Mononuclear cell (primary cell): ENCODE measurements around the gene ERO1A. TPM values are rescaled to one million over a fixed set of nuclear protein-coding genes. Genes with fewer than 3 reads are reported as not detected.

Experiments
- H3K27me3 ChIP-seq: 2 replicates; pipeline ENCODE4 v1.6.0; 2011; ENCODE audit warnings: low read length, control low read depth; ENCODE audit not compliant: insufficient read depth
- H3K4me1 ChIP-seq: 2 replicates; pipeline ENCODE4 v1.5.1; 2011; ENCODE audit warnings: mild to moderate bottlenecking, low read length, control low read depth; ENCODE audit not compliant: insufficient read depth
- H3K4me3 ChIP-seq: 2 replicates; pipeline ENCODE4 v1.5.1; 2011; ENCODE audit warnings: mild to moderate bottlenecking, low read length, moderate library complexity
- H3K9me3 ChIP-seq: 2 replicates; pipeline ENCODE4 v1.5.1; 2011; ENCODE audit warnings: low read depth, mild to moderate bottlenecking, control low read depth, low read length
- total RNA-seq: library from RNA; depleted of rRNA; stranded (reverse); fragments of >200 nt; gene quantifications from one replicate; pipeline ENCODE4 v1.2.3, GENCODE V29; 2012

Gene ERO1A
- total RNA-seq, 1 donor, result 71.6 TPM

GRCh38 chr14:52706724-52707706 lies 11.7 kb upstream of the ERO1A start, which contains the start of gene PSMC6:
Gene PSMC6, plus strand, starts transcription at chr14:52707200. Its CDS starts 20 bp downstream, at chr14:52707220.
- peaks cover 23% of the 10 kb centered on the region for H3K4me1 ChIP-seq
- H3K9me3 ChIP-seq, result no peaks in the 10 kb centered on the region
- no peaks in the 10 kb centered on the region for H3K27me3 ChIP-seq
- H3K4me3 ChIP-seq, result peak within 1 kb of the TSS; percentile 61

- no peaks in the 10 kb centered on the region for H3K27me3 ChIP-seq
- peaks cover 23% of the 10 kb centered on the region for H3K4me1 ChIP-seq
- H3K9me3 ChIP-seq, result no peaks in the 10 kb centered on the region
- no peak overlapping the region for H3K4me3 ChIP-seq
Observed at GRCh38 chr14:52706286-52706685, 10.9 kb upstream of the ERO1A start.

DNA sequence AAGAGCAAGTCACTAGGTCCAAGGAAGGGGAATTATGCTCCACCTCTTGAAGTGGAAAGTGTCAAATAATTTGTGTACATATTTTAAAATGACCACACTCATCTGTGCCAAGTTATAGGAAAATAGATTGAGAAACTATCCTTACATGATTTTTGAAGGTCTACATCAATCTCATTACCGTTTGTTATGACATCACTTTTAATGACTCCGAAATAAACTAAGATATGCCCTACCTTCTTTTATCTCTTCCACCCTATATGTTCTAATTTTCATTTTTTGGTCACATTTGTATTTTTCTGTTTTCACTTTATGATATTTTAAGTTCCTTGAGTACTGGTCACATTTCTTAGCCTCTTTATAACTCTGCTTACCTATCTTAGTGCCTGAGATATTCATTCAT lies 8.3 kb upstream of the ERO1A start:
- Histone ChIP-seq H3K27me3 (no peaks in the 10 kb centered on the region), H3K4me3 (no peak overlapping the region), H3K9me3 (no peaks in the 10 kb centered on the region), H3K4me1 (peaks cover 23% of the 10 kb centered on the region)

DNA sequence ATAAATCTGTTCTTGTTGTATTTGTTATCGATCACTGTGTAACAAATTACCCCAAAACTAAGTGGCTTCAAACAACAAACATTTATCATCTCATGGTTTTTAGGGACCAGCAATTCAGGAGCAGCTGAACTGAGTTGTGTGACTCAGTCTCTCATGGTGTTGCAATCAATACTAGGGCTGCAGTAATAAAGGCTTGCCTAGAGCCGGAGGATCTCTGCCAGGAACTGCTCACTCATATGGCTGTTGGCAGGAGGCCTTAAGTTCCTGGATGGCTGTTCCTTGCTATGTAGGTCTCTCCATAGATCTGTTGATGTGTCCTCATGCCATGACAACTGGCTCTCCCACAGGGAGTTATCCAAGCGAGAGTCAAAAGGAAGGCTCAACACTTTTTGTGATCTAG lies 7.9 kb upstream of the ERO1A start:
- no peak overlapping the region for H3K4me3 ChIP-seq
- H3K9me3 ChIP-seq, result no peaks in the 10 kb centered on the region
- H3K4me1 ChIP-seq, result peaks cover 23% of the 10 kb centered on the region
- H3K27me3 ChIP-seq, result no peaks in the 10 kb centered on the region

GRCh38 chr14:52701223-52701622 lies 5.9 kb upstream of the ERO1A start:
- no peak overlapping the region for H3K4me3 ChIP-seq
- peaks cover 26% of the 10 kb centered on the region for H3K4me1 ChIP-seq

GRCh38 chr14:52700701-52701172 lies 5.4 kb upstream of the ERO1A start:
- Histone ChIP-seq H3K27me3 (no peaks in the 10 kb centered on the region), H3K4me3 (no peak overlapping the region), H3K4me1 (peaks cover 24% of the 10 kb centered on the region), H3K9me3 (no peaks in the 10 kb centered on the region)

More at GRCh38 chr14:52701223-52701622, 5.9 kb upstream of the ERO1A start:
- Histone ChIP-seq H3K9me3 (no peaks in the 10 kb centered on the region), H3K27me3 (no peaks in the 10 kb centered on the region)

DNA sequence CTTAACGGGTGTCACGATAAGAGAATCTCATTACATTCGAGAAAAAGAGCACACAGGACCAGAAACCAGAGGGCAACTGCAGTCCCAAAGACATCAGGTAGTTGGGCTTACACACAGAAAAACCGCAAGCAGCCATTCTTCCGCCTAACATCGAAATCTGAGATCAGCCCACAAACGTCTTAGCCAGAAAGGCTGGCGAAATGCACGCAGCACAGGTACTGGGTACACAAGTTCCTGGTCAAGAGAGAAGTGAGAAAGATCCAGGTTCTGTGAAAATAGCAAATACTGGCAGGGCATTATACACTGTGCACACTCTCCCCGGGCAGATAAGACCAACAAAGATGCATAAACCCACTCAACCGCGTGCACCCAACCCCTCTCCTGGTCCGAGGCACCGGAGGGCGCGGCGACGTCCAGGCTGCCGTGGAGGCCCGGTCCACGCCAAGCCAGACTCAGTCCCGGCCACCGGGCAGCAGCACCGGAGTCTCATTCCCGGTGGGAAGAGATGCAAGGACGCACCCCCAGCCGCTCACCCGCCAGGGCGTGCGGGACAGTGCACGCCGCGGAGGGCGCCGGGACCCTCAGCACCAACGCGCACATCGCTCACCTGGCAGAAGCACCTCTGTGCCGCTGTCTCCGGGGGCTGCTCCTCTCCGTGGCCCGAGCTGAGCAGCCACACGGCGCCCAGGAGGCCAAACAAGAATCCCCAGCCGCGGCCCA lies 437 bp downstream of the ERO1A start:
- Histone ChIP-seq H3K4me1 (peaks cover 41% of the 10 kb centered on the region), H3K4me3 (peak overlapping the region; percentile 77), H3K27me3 (no peaks in the 10 kb centered on the region), H3K9me3 (no peaks in the 10 kb centered on the region)

DNA sequence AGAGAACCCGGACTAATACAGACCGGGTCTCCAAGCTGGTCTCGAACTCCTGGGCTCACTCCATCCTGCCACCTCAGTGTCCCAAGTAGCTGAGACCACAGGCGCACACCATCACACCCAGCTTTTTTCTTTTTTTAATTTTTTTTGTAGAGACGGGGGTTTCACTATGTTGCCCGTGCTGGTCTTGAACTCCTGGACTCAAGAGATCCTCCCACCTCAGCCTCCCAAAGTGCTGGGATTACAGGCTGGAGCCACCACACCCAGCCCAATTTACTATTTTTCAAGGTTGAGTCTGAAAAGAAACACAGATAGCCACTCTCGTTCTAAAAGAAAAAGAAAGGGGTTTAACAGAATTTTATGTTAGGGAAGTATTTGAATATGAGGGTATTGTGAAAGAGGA lies 1.8 kb downstream of the ERO1A start:
- no peak overlapping the region for H3K4me3 ChIP-seq
- no peaks in the 10 kb centered on the region for H3K9me3 ChIP-seq
- H3K27me3 ChIP-seq, result no peaks in the 10 kb centered on the region
- H3K4me1 ChIP-seq, result peaks cover 41% of the 10 kb centered on the region

- peaks cover 41% of the 10 kb centered on the region for H3K4me1 ChIP-seq
- H3K27me3 ChIP-seq, result no peaks in the 10 kb centered on the region
- H3K9me3 ChIP-seq, result no peaks in the 10 kb centered on the region
- no peak overlapping the region for H3K4me3 ChIP-seq
Observed at GRCh38 chr14:52693036-52693435, 2.3 kb downstream of the ERO1A start.

DNA sequence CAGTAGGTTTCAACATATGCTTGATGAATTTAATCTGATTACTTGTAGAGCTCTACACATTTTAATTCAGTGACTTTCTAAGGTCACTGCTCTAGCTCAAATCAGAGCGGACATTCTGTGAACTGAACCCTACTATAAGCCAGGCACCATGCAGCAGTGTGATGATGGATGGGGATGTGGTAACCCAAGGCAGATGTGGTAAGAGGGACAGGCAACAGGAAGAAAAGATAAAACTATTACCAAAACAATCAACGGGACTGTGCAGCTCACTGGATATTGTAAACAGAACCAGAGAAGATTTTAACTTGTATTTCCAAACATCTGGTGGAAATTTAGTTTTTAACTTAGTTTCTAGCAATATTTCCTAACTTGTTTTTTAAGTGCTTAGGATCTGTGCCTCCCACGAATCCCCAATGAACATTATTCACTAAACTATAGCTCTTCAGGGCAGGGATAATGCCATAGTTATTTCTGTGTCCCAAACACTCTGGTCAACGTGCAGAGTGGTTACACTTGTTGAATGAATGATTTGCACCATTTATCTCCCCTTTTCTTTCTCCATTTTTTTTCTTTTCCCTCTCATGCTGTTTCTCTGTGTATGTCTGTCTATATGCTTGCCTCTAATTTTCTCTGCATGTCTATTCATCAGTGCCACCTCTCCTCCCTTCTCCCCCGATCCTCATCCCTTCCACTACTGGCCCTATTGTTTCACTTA lies 3.0 kb downstream of the ERO1A start:
- Histone ChIP-seq H3K4me1 (peaks cover 39% of the 10 kb centered on the region), H3K4me3 (no peak overlapping the region), H3K9me3 (no peaks in the 10 kb centered on the region), H3K27me3 (no peaks in the 10 kb centered on the region)

DNA sequence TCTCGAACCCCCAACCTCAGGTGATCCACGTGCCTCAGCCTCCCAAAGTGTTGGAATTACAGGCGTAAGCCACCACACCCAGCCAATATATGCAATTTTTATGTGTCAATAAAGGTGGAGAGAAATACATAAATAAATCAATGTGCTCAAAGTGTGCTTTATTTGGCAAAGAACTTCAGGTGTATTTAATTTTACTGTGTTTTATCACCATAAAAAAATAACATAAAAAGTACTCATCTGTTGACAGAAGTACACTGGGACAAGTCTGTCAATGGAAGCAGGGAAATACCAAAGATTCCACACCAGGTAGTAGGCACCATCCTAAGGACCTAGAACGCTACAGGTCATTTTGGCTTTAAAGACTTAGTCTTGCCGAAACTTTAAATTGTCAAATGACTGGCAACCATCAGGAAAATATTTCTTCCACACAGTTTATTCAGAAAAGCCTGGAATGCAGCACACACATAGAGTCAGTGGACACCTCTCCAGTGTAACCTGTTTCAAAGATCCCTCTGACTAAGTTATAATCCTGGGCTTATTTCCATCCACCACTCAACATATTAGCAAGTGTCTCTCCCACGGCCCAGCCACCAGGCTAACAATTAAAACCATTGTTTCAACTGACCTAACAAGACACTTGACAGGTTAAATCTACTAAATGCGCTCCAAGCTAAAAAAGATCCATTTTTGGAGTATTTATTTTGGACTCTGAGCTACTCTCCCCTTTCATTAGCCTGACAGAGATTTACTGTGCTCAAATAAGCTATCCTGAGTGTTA lies 4.2 kb downstream of the ERO1A start:
- H3K27me3 ChIP-seq, result no peaks in the 10 kb centered on the region
- peaks cover 27% of the 10 kb centered on the region for H3K4me1 ChIP-seq
- H3K9me3 ChIP-seq, result no peaks in the 10 kb centered on the region
- no peak overlapping the region for H3K4me3 ChIP-seq

DNA sequence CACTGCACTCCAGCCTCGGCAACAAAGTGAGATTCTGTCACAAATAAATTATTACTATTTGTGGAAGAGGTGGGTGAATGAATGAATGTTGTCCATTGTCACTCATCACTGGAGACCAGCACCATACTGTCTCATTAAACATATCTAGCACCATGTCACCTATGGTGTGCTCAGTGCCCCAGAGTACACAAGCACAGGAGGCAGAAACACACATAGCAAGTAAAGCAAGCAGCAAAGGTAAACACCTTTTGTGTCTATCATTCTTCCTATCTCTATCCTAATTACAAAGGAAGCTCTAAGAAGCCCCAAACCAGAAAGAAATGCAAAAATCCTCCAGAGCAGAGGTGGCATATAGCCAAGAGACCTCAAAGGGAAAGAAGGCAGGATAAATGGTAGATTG lies 9.2 kb downstream of the ERO1A start:
- H3K4me1 ChIP-seq, result peaks cover 4% of the 10 kb centered on the region
- no peak overlapping the region for H3K4me3 ChIP-seq
- no peaks in the 10 kb centered on the region for H3K9me3 ChIP-seq
- H3K27me3 ChIP-seq, result no peaks in the 10 kb centered on the region

GRCh38 chr14:52683985-52684520 lies 11.3 kb downstream of the ERO1A start:
- Histone ChIP-seq H3K4me3 (no peak overlapping the region), H3K4me1 (peaks cover 4% of the 10 kb centered on the region), H3K27me3 (no peaks in the 10 kb centered on the region)

DNA sequence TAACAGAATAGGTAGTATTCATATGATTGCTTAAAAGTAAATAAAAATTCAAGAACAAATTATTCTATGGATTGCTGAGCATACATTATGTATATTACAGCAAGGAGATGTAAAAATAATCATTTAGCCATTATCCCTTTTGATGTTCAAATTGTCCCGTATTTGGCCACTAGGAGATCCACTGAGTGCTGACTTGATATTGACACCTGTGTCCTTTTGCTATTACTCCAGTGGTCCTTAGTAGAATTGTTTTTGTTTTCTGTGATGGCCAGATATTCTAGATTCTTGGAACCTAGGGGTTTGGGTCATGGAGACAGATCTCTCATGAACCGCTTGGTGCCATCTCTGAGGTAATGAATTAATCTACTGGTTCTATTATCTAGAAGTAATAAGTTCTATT lies 16.8 kb downstream of the ERO1A start:
- Histone ChIP-seq H3K4me1 (no peaks in the 10 kb centered on the region), H3K9me3 (no peaks in the 10 kb centered on the region), H3K27me3 (no peaks in the 10 kb centered on the region), H3K4me3 (no peak overlapping the region)

More at GRCh38 chr14:52683985-52684520, 11.3 kb downstream of the ERO1A start:
- H3K9me3 ChIP-seq, result no peaks in the 10 kb centered on the region
